Gastrocnemius medialis (tissue), 4 donors: ENCODE results near the gene MED13L.

Experiments
- POLR2A ChIP-seq, 2 donors: fragments of 450-650 bp; IDR thresholded peaks; one replicate each; pipeline ENCODE4 v1.6.1; 2017; ENCODE audit warnings: antibody characterized with exemption in 2 of 2, mild to moderate bottlenecking in 2 of 2, moderate library complexity in 2 of 2
- TF ChIP-seq, protein P1 (sequence below), 5 experiments: fragments of 450-650 bp in 3 of 5; fragments of 200-600 bp in 2 of 5; sonication (generic) in 2 of 5; IDR thresholded peaks in 4 of 5; conservative IDR thresholded peaks in 1 of 5; 1 replicate in 4 of 5; 2 replicates in 1 of 5; pipeline ENCODE4 v1.5.1; 2016 to 2019; ENCODE audit warnings: antibody characterized with exemption in 5 of 5, mild to moderate bottlenecking in 3 of 5, moderate library complexity in 3 of 5

DNA sequence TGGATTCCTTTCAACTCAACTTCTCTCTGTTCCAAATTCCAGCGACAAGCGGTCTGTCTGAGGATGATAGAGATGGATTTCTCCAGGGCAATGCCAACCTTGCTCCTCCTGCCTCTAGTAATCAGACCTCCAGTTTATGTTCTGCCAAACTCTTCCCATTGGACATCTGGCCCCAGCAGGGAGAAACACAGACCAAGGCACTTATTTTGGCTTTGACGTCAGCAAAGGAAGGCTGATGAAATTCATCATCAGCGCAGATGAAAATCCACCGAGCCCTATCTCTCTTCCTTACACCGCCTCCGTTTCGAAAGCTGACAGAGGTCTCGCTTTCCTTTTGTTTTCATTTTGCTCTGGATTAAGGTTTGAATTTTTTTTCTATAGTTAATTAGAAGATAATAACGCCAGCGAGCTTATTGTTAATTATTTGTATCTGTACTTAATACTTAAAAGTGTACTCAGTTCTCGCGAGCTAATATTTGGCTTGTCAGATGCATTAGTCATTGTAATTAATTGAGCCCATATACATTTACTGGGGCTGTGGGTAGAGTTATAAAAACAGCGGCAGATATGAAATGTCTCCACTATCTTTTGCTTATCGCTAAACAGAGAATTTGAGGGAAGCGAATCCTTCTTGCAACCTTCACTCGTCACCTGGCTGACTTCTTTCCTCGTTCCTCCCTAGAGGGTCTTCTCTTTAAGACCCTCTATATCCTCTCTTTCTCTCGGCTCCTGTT lies 35.9 kb upstream of the MED13L start:
- TF ChIP-seq, protein P1, sequence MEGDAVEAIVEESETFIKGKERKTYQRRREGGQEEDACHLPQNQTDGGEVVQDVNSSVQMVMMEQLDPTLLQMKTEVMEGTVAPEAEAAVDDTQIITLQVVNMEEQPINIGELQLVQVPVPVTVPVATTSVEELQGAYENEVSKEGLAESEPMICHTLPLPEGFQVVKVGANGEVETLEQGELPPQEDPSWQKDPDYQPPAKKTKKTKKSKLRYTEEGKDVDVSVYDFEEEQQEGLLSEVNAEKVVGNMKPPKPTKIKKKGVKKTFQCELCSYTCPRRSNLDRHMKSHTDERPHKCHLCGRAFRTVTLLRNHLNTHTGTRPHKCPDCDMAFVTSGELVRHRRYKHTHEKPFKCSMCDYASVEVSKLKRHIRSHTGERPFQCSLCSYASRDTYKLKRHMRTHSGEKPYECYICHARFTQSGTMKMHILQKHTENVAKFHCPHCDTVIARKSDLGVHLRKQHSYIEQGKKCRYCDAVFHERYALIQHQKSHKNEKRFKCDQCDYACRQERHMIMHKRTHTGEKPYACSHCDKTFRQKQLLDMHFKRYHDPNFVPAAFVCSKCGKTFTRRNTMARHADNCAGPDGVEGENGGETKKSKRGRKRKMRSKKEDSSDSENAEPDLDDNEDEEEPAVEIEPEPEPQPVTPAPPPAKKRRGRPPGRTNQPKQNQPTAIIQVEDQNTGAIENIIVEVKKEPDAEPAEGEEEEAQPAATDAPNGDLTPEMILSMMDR (IDR thresholded peaks at IDR 0.05 in 4 of 5, conservative IDR thresholded peaks at IDR 0.05 in 1 of 5), result no peak
- TF ChIP-seq POLR2A (IDR thresholded peaks at IDR 0.05), result no peak
